Measurements from ENCODE around the gene XCL2. TPM values are rescaled to one million over a fixed set of nuclear protein-coding genes. Genes with fewer than 3 reads are reported as not detected.

The XCL2 gene
- total RNA-seq, 1 experiment from 2014 or later, result not detected

- CTCF ChIA-PET, result interaction anchor here (1.2 kb wide), 1 partner anchor 212 kb away, joined by 4 read pairs; no protein-coding TSS in a partner anchor
- Mint-ChIP-seq H3K36me3 (ENCODE audit: insufficient read depth, unreplicated experiment) (peaks cover 18% of the 10 kb centered on the region), H3K27me3 (ENCODE audit: insufficient read depth, unreplicated experiment) (no peaks in the 10 kb centered on the region), H3K4me3 (ENCODE audit: unreplicated experiment) (no peak overlapping the region), H3K27ac (ENCODE audit: unreplicated experiment) (peak overlapping the region; percentile 18), H3K4me1 (ENCODE audit: low read depth, unreplicated experiment) (peaks cover 31% of the 10 kb centered on the region), H3K9me3 (ENCODE audit: unreplicated experiment) (no peaks in the 10 kb centered on the region)
- H3K36me3 ChIP-seq (ENCODE audit: control insufficient read depth, insufficient read depth, low read length), result peaks cover 5% of the 10 kb centered on the region
- no peak for DNase-seq
- POLR2A ChIA-PET, result no interaction called here
- intact Hi-C loops (cut with micrococcal nuclease; ENCODE audit: unreplicated experiment), result loop anchor here (5.0 kb wide), 2 partner anchors 58 to 118 kb away; no protein-coding TSS in a partner anchor
- TF ChIP-seq, protein P1, sequence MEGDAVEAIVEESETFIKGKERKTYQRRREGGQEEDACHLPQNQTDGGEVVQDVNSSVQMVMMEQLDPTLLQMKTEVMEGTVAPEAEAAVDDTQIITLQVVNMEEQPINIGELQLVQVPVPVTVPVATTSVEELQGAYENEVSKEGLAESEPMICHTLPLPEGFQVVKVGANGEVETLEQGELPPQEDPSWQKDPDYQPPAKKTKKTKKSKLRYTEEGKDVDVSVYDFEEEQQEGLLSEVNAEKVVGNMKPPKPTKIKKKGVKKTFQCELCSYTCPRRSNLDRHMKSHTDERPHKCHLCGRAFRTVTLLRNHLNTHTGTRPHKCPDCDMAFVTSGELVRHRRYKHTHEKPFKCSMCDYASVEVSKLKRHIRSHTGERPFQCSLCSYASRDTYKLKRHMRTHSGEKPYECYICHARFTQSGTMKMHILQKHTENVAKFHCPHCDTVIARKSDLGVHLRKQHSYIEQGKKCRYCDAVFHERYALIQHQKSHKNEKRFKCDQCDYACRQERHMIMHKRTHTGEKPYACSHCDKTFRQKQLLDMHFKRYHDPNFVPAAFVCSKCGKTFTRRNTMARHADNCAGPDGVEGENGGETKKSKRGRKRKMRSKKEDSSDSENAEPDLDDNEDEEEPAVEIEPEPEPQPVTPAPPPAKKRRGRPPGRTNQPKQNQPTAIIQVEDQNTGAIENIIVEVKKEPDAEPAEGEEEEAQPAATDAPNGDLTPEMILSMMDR (IDR thresholded peaks at IDR 0.05; ENCODE audit: insufficient read depth in 1 of 2, low read depth in 1 of 2, low read length in 1 of 2, severe bottlenecking in 1 of 2, unreplicated experiment in 1 of 2), result no peak
- no peaks in the 10 kb centered on the region for H3K9me3 ChIP-seq
- BruUV-seq (replicated peaks), result no TSS peak
- peaks cover 63% of the 10 kb centered on the region for H3K4me1 ChIP-seq
- H3K27me3 ChIP-seq (replicated peaks; ENCODE audit: control insufficient read depth, insufficient read depth, low read length), result no peaks in the 10 kb centered on the region
- H3K4me3 ChIP-seq (ENCODE audit: low read depth, low read length), result no peak overlapping the region
Measured at GRCh38 chr1:168554603-168555483, 11.0 kb upstream of the XCL2 start.

- no peak overlapping the region for H3K4me3 Mint-ChIP-seq (ENCODE audit: unreplicated experiment)
- no peak for DNase-seq
- peaks cover 31% of the 10 kb centered on the region for H3K4me1 Mint-ChIP-seq (ENCODE audit: low read depth, unreplicated experiment)
- H3K9me3 ChIP-seq, result no peaks in the 10 kb centered on the region
- H3K36me3 Mint-ChIP-seq (ENCODE audit: insufficient read depth, unreplicated experiment), result peaks cover 18% of the 10 kb centered on the region
- CTCF ChIA-PET, result no interaction called here
- no peaks in the 10 kb centered on the region for H3K27me3 ChIP-seq (replicated peaks; ENCODE audit: control insufficient read depth, insufficient read depth, low read length)
- no peak overlapping the region for H3K4me3 ChIP-seq (ENCODE audit: low read depth, low read length)
- H3K36me3 ChIP-seq (ENCODE audit: control insufficient read depth, insufficient read depth, low read length), result peaks cover 4% of the 10 kb centered on the region
- BruUV-seq (replicated peaks), result no TSS peak
- no peaks in the 10 kb centered on the region for H3K9me3 Mint-ChIP-seq (ENCODE audit: unreplicated experiment)
- no peaks in the 10 kb centered on the region for H3K27me3 Mint-ChIP-seq (ENCODE audit: insufficient read depth, unreplicated experiment)
- TF ChIP-seq, protein P1 (IDR thresholded peaks at IDR 0.05; ENCODE audit: insufficient read depth in 1 of 2, low read depth in 1 of 2, low read length in 1 of 2, severe bottlenecking in 1 of 2, unreplicated experiment in 1 of 2), result no peak
- POLR2A ChIA-PET, result no interaction called here
- intact Hi-C loops (cut with micrococcal nuclease; ENCODE audit: unreplicated experiment), result no loop called here
- H3K27ac Mint-ChIP-seq (ENCODE audit: unreplicated experiment), result peak overlapping the region; percentile 18
- H3K4me1 ChIP-seq, result peaks cover 63% of the 10 kb centered on the region
Measured at GRCh38 chr1:168553680-168554553, 10.1 kb upstream of the XCL2 start.

GRCh38 chr1:168552961-168553360 is 9.2 kb upstream of the XCL2 start:
- Mint-ChIP-seq H3K9me3 (ENCODE audit: unreplicated experiment) (peaks cover under 1% of the 10 kb centered on the region), H3K4me3 (ENCODE audit: unreplicated experiment) (no peak overlapping the region), H3K27me3 (ENCODE audit: insufficient read depth, unreplicated experiment) (no peaks in the 10 kb centered on the region), H3K36me3 (ENCODE audit: insufficient read depth, unreplicated experiment) (peaks cover 24% of the 10 kb centered on the region), H3K4me1 (ENCODE audit: low read depth, unreplicated experiment) (peaks cover 29% of the 10 kb centered on the region), H3K27ac (ENCODE audit: unreplicated experiment) (no peak overlapping the region)
- Histone ChIP-seq H3K4me3 (ENCODE audit: low read depth, low read length) (no peak overlapping the region), H3K27me3 (replicated peaks; ENCODE audit: control insufficient read depth, insufficient read depth, low read length) (no peaks in the 10 kb centered on the region), H3K36me3 (ENCODE audit: control insufficient read depth, insufficient read depth, low read length) (peaks cover 4% of the 10 kb centered on the region), H3K9me3 (no peaks in the 10 kb centered on the region), H3K4me1 (peaks cover 58% of the 10 kb centered on the region)
- ChIA-PET POLR2A (no interaction called here), CTCF (no interaction called here)
- intact Hi-C loops (cut with micrococcal nuclease; ENCODE audit: unreplicated experiment), result no loop called here
- DNase-seq, result no peak
- TF ChIP-seq, protein P1 (IDR thresholded peaks at IDR 0.05; ENCODE audit: insufficient read depth in 1 of 2, low read depth in 1 of 2, low read length in 1 of 2, severe bottlenecking in 1 of 2, unreplicated experiment in 1 of 2), result no peak
- no TSS peak for BruUV-seq (replicated peaks)
